ENCODE measurements around the gene KIF26B.

The KIF26B gene

GRCh38 chr1:245365095-245366020 lies 210.6 kb downstream of the KIF26B start:
- H3K9ac ChIP-seq (ENCODE audit: low read depth, low read length, poor library complexity, severe bottlenecking), result no peak overlapping the region
- no peaks in the 10 kb centered on the region for H3K36me3 ChIP-seq (ENCODE audit: insufficient read depth, low read length)
- H3K9me3 ChIP-seq (ENCODE audit: insufficient read depth, low read depth, low read length), result no peaks in the 10 kb centered on the region
- TF ChIP-seq EZH2phosphoT487 (IDR thresholded peaks at IDR 0.05; ENCODE audit: borderline replicate concordance) (no peak), CTCF (conservative IDR thresholded peaks at IDR 0.05; ENCODE audit: low read length) (no peak)
- H3K4me1 ChIP-seq (ENCODE audit: insufficient read depth, low read length, poor library complexity, severe bottlenecking), result no peaks in the 10 kb centered on the region
- H2AFZ ChIP-seq (ENCODE audit: low read length), result no peak overlapping the region
- H3K4me2 ChIP-seq (ENCODE audit: low read depth, low read length, poor library complexity, severe bottlenecking), result no peak overlapping the region
- H3K27me3 ChIP-seq (ENCODE audit: insufficient read depth, low read length, poor library complexity, severe bottlenecking), result no peaks in the 10 kb centered on the region
- H3K4me3 ChIP-seq (ENCODE audit: low read length, poor library complexity, severe bottlenecking), result no peak overlapping the region
- no peaks in the 10 kb centered on the region for H3K9me2 ChIP-seq (replicated peaks; ENCODE audit: low read depth, low read length)
- no peaks in the 10 kb centered on the region for H3F3A ChIP-seq (ENCODE audit: low read depth)
- no peaks in the 10 kb centered on the region for H3K79me2 ChIP-seq (ENCODE audit: insufficient read depth, low read length)
- no peaks in the 10 kb centered on the region for H4K20me1 ChIP-seq (ENCODE audit: insufficient read depth, low read length, poor library complexity, severe bottlenecking)

GRCh38 chr1:245366886-245367285 lies 212.1 kb downstream of the KIF26B start:
- Histone ChIP-seq H3K9me2 (replicated peaks; ENCODE audit: low read depth, low read length) (no peaks in the 10 kb centered on the region), H3K9ac (ENCODE audit: low read depth, low read length, poor library complexity, severe bottlenecking) (no peak overlapping the region), H3K36me3 (ENCODE audit: insufficient read depth, low read length) (no peaks in the 10 kb centered on the region), H4K20me1 (ENCODE audit: insufficient read depth, low read length, poor library complexity, severe bottlenecking) (no peaks in the 10 kb centered on the region), H3K9me3 (ENCODE audit: insufficient read depth, low read depth, low read length) (no peaks in the 10 kb centered on the region), H3K4me1 (ENCODE audit: insufficient read depth, low read length, poor library complexity, severe bottlenecking) (no peaks in the 10 kb centered on the region), H3F3A (ENCODE audit: low read depth) (no peaks in the 10 kb centered on the region), H3K27me3 (ENCODE audit: insufficient read depth, low read length, poor library complexity, severe bottlenecking) (no peaks in the 10 kb centered on the region), H3K79me2 (ENCODE audit: insufficient read depth, low read length) (no peaks in the 10 kb centered on the region), H3K4me3 (ENCODE audit: low read length, poor library complexity, severe bottlenecking) (no peak overlapping the region), H3K4me2 (ENCODE audit: low read depth, low read length, poor library complexity, severe bottlenecking) (no peak overlapping the region), H2AFZ (ENCODE audit: low read length) (no peak overlapping the region)
- TF ChIP-seq CTCF (conservative IDR thresholded peaks at IDR 0.05; ENCODE audit: low read length), result no peak
- no peak for TF ChIP-seq EZH2phosphoT487 (IDR thresholded peaks at IDR 0.05; ENCODE audit: borderline replicate concordance)

GRCh38 chr1:245370175-245370825 lies 215.5 kb downstream of the KIF26B start:
- Histone ChIP-seq H3K27me3 (ENCODE audit: insufficient read depth, low read length, poor library complexity, severe bottlenecking) (no peaks in the 10 kb centered on the region), H3K9me2 (replicated peaks; ENCODE audit: low read depth, low read length) (no peaks in the 10 kb centered on the region), H3K4me3 (ENCODE audit: low read length, poor library complexity, severe bottlenecking) (no peak overlapping the region), H3K9ac (ENCODE audit: low read depth, low read length, poor library complexity, severe bottlenecking) (no peak overlapping the region), H3K4me2 (ENCODE audit: low read depth, low read length, poor library complexity, severe bottlenecking) (no peak overlapping the region), H3K79me2 (ENCODE audit: insufficient read depth, low read length) (no peaks in the 10 kb centered on the region), H3K9me3 (ENCODE audit: insufficient read depth, low read depth, low read length) (no peaks in the 10 kb centered on the region), H4K20me1 (ENCODE audit: insufficient read depth, low read length, poor library complexity, severe bottlenecking) (no peaks in the 10 kb centered on the region), H2AFZ (ENCODE audit: low read length) (no peak overlapping the region), H3K4me1 (ENCODE audit: insufficient read depth, low read length, poor library complexity, severe bottlenecking) (no peaks in the 10 kb centered on the region), H3F3A (ENCODE audit: low read depth) (no peaks in the 10 kb centered on the region), H3K36me3 (ENCODE audit: insufficient read depth, low read length) (no peaks in the 10 kb centered on the region)
- no peak for TF ChIP-seq EZH2phosphoT487 (IDR thresholded peaks at IDR 0.05; ENCODE audit: borderline replicate concordance)
- TF ChIP-seq CTCF (conservative IDR thresholded peaks at IDR 0.05; ENCODE audit: low read length), result no peak

All from Loucy (cell line).